ENCODE measurements around the gene RGL1. TPM values are rescaled to one million over a fixed set of nuclear protein-coding genes. Genes with fewer than 3 reads are reported as not detected.

Gene RGL1
- total and polyA plus RNA-seq, 2 donors, result 15.7 to 69.4 TPM

- no peak overlapping the region for H3K27ac ChIP-seq (ENCODE audit: low read depth)
- WGBS, result 100% methylated on average over 1 of the region's 1 CpG
- no peak for DNase-seq (ENCODE audit: extremely low spot score)
- no peaks in the 10 kb centered on the region for H3K36me3 ChIP-seq (ENCODE audit: insufficient read depth)
- H3K4me3 ChIP-seq (ENCODE audit: low read depth, low read length), result no peak overlapping the region
- H3K4me1 ChIP-seq (ENCODE audit: insufficient read depth), result peaks cover 5% of the 10 kb centered on the region
Observed at GRCh38 chr1:183819059-183819458, 14.1 kb downstream of the RGL1 start.

DNA sequence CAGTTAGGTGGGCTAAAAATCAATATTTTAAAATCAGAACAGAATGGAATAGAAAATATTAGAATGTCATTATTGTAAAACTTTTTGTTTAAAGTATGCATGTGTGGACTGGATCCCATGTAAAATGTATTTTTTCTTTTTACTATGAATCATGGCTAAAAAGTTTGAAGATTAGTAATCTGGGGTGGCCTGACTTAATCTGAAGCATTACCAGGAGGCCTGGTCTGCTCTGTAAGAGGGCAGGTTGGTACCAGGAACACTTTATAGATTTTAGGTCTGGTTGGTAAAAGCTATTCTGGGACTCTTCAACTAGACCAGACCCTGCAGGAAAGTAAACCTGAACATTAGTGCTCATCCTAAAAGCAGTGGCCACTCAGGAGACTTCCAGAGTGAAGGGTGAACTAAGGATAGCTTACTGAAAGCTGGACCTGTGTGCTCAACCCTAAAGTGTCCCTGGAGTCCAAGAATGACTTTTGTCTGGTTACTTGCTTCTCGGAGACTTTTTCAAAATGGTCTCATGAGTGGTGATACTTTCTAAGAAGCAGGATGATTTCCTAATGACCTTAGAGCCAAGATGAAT is 16.5 kb downstream of the RGL1 start:
- 38% methylated on average over 1 of the region's 1 CpG for WGBS
- Histone ChIP-seq H3K36me3 (ENCODE audit: insufficient read depth) (no peaks in the 10 kb centered on the region), H3K4me1 (ENCODE audit: insufficient read depth) (peaks cover 4% of the 10 kb centered on the region), H3K27ac (ENCODE audit: low read depth) (peak overlapping the region; percentile 50), H3K4me3 (ENCODE audit: low read depth, low read length) (no peak overlapping the region)
- no peak for DNase-seq (ENCODE audit: extremely low spot score)

GRCh38 chr1:183821889-183822611 is 17.1 kb downstream of the RGL1 start:
- no peak overlapping the region for H3K27ac ChIP-seq (ENCODE audit: low read depth)
- no peak for DNase-seq (ENCODE audit: extremely low spot score)

DNA sequence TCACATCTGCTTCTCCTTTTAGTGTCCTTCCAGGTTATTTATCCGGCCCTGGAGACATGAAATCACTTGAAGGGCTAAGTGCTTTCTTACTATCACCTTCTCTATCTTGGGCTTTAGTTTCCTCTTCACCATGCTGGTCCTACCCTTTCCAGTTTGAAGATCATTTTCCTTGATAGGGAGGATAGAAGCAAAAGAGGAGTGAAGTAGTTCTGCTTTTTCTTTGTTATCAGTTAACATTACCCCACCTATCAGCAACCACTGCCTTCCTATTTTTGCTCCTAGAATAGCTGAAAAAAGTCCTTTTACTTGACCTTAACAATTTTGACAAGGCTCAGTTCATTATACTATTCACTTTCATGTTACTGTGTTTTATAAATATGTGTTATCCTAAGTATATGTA is 19.4 kb downstream of the RGL1 start:
- WGBS, result 86% methylated on average over 1 of the region's 1 CpG
- no peak overlapping the region for H3K27ac ChIP-seq (ENCODE audit: low read depth)
- H3K36me3 ChIP-seq (ENCODE audit: insufficient read depth), result no peaks in the 10 kb centered on the region
- no peak overlapping the region for H3K4me3 ChIP-seq (ENCODE audit: low read depth, low read length)
- H3K4me1 ChIP-seq (ENCODE audit: insufficient read depth), result peaks cover 2% of the 10 kb centered on the region
- no peak for DNase-seq (ENCODE audit: extremely low spot score)

More at GRCh38 chr1:183821889-183822611, 17.1 kb downstream of the RGL1 start:
- Histone ChIP-seq H3K4me3 (ENCODE audit: low read depth, low read length) (no peak overlapping the region), H3K4me1 (ENCODE audit: insufficient read depth) (peaks cover 2% of the 10 kb centered on the region), H3K36me3 (ENCODE audit: insufficient read depth) (no peaks in the 10 kb centered on the region)
- WGBS, result 27% methylated on average over 3 of the region's 3 CpGs

DNA sequence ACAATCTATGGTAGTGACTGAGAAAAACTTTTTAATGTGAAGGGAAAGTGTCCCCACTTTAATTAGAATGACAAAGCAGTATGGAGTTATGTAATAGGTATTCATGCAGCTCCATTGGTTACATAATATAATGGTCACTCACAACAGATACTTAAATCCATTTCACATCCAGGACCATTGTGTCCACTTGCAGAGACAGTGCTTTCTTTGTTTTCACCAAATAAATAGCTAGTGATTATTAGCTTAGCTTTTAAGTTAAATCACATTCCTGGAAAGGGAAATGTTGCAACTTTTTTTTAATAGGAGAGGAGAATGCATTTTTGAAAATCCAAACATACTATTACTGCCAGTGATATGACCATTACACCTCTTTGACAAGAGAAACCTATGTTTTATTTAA is 22.9 kb downstream of the RGL1 start:
- Histone ChIP-seq H3K36me3 (ENCODE audit: insufficient read depth) (no peaks in the 10 kb centered on the region), H3K4me1 (ENCODE audit: insufficient read depth) (no peaks in the 10 kb centered on the region), H3K27ac (ENCODE audit: low read depth) (no peak overlapping the region), H3K4me3 (ENCODE audit: low read depth, low read length) (no peak overlapping the region)
- no peak for DNase-seq (ENCODE audit: extremely low spot score)

DNA sequence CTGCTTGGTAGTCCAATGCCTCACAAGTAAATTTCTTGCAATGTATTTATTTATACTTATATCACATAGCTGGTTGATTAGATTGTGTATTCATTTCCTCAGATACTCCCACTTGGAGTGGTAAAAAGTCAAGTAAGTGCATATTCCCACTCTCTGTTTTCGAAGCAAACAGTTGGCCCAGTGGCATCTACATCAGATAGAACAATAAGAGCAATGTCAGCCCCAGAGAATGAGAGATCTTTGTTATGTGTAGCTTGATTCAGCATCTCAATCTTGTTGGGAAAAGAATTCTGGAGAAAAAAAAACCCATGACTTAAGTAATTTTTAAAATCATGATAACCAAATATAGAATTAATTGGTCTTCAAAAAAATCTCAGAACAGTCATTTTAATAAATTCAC is 25.5 kb downstream of the RGL1 start:
- DNase-seq (ENCODE audit: extremely low spot score), result no peak
- H3K27ac ChIP-seq (ENCODE audit: low read depth), result no peak overlapping the region
- 89% methylated on average over 1 of the region's 1 CpG for WGBS
- H3K36me3 ChIP-seq (ENCODE audit: insufficient read depth), result no peaks in the 10 kb centered on the region
- H3K4me1 ChIP-seq (ENCODE audit: insufficient read depth), result no peaks in the 10 kb centered on the region
- H3K4me3 ChIP-seq (ENCODE audit: low read depth, low read length), result no peak overlapping the region

DNA sequence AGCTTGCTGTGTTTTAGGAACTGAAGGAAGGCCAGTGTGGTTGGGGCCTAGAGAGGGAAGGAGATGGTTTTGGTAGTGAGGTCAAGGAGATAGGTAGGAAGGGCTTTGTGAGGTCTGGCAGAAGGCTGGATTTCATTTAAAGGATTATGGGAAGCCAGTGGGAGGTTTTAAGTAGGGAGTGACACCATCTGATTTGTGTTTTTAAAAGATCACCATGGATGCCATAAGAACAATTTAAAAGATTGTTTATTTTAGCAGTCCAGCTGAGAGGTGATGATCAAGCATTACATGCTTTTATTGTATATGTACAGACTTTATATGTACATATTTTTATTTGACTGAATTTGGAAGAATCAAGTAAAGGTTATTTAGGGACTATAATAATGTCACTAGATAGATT is 26.4 kb downstream of the RGL1 start:
- no peaks in the 10 kb centered on the region for H3K4me1 ChIP-seq (ENCODE audit: insufficient read depth)
- no peak overlapping the region for H3K4me3 ChIP-seq (ENCODE audit: low read depth, low read length)
- DNase-seq (ENCODE audit: extremely low spot score), result no peak
- no peaks in the 10 kb centered on the region for H3K36me3 ChIP-seq (ENCODE audit: insufficient read depth)
- H3K27ac ChIP-seq (ENCODE audit: low read depth), result no peak overlapping the region

DNA sequence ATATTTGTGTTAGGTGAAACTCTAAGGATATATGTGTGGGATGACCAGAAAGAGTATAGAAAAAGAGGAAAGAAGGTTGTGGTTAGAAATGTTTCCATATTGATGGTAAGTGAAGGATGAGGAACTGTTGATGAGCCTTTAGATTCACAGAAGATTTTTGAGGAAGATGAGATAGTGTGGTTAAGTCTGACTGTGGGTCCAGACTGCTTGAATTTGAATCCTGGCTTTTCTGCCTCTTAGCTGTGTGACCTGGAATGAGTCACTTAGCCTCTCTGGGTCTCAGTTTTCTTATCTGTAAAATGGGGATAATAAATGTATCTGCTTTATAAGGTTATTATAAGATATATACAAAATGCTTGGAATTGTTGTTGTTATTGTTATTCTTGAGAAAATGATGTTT is 27.5 kb downstream of the RGL1 start:
- no peaks in the 10 kb centered on the region for H3K4me1 ChIP-seq (ENCODE audit: insufficient read depth)

GRCh38 chr1:183834568-183834967 is 29.6 kb downstream of the RGL1 start:
- Histone ChIP-seq H3K36me3 (ENCODE audit: insufficient read depth) (no peaks in the 10 kb centered on the region), H3K27ac (ENCODE audit: low read depth) (no peak overlapping the region), H3K4me3 (ENCODE audit: low read depth, low read length) (no peak overlapping the region), H3K4me1 (ENCODE audit: insufficient read depth) (no peaks in the 10 kb centered on the region)
- WGBS, result 56% methylated on average over 3 of the region's 3 CpGs
- DNase-seq (ENCODE audit: extremely low spot score), result no peak

More for the DNA sequence above, 27.5 kb downstream of the RGL1 start:
- Histone ChIP-seq H3K27ac (ENCODE audit: low read depth) (no peak overlapping the region), H3K36me3 (ENCODE audit: insufficient read depth) (no peaks in the 10 kb centered on the region), H3K4me3 (ENCODE audit: low read depth, low read length) (no peak overlapping the region)
- no peak for DNase-seq (ENCODE audit: extremely low spot score)

- H3K4me3 ChIP-seq (ENCODE audit: low read depth, low read length), result no peak overlapping the region
- no peaks in the 10 kb centered on the region for H3K36me3 ChIP-seq (ENCODE audit: insufficient read depth)
- H3K4me1 ChIP-seq (ENCODE audit: insufficient read depth), result no peaks in the 10 kb centered on the region
- no peak for DNase-seq (ENCODE audit: extremely low spot score)
- no peak overlapping the region for H3K27ac ChIP-seq (ENCODE audit: low read depth)
- WGBS, result 56% methylated on average over 4 of the region's 4 CpGs
Observed at GRCh38 chr1:183836598-183836997, 31.7 kb downstream of the RGL1 start.

DNA sequence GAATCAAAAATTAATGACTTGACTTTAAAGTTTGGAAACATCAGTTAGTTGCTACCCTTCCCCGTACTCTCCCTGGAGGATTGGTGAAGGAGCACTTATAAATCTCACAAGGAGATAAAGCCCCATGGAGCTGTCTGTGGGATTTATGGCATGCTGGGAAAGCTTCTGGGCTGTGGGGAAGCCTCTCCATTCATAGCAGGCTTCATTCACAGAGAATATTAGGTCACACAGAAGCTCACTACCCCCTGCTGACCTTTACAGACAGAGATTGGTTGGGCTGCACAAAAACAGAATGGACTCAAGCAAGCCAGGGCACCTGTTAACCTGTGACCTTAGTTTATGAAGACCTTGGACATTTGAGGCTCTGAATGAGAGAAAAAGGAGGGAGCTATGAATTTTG is 32.1 kb downstream of the RGL1 start:
- Histone ChIP-seq H3K4me3 (ENCODE audit: low read depth, low read length) (no peak overlapping the region), H3K4me1 (ENCODE audit: insufficient read depth) (peaks cover 1% of the 10 kb centered on the region), H3K36me3 (ENCODE audit: insufficient read depth) (no peaks in the 10 kb centered on the region), H3K27ac (ENCODE audit: low read depth) (no peak overlapping the region)
- no peak for DNase-seq (ENCODE audit: extremely low spot score)
- 42% methylated on average over 1 of the region's 1 CpG for WGBS

DNA sequence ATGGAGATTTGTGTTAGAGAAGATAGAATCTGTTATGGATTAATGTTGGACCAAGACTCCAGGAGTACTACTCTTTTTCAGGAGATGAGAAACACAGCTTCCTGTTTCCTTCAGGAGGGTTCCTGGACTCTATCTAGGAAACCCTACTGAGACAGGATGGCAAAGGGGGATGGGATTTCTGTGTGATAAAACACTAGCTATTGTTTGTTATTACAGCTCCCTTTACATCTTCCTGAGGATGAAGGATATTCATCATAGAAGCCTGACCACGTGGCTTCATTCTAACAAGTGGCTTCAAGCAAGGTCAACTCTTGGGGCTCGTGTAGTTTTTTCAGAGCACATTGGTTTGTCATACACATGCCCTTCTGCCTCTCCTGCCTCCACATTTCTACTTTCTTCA is 33.3 kb downstream of the RGL1 start:
- Histone ChIP-seq H3K4me3 (ENCODE audit: low read depth, low read length) (no peak overlapping the region), H3K4me1 (ENCODE audit: insufficient read depth) (peaks cover 1% of the 10 kb centered on the region), H3K27ac (ENCODE audit: low read depth) (no peak overlapping the region), H3K36me3 (ENCODE audit: insufficient read depth) (no peaks in the 10 kb centered on the region)
- DNase-seq (ENCODE audit: extremely low spot score), result no peak
- 67% methylated on average over 2 of the region's 2 CpGs for WGBS

DNA sequence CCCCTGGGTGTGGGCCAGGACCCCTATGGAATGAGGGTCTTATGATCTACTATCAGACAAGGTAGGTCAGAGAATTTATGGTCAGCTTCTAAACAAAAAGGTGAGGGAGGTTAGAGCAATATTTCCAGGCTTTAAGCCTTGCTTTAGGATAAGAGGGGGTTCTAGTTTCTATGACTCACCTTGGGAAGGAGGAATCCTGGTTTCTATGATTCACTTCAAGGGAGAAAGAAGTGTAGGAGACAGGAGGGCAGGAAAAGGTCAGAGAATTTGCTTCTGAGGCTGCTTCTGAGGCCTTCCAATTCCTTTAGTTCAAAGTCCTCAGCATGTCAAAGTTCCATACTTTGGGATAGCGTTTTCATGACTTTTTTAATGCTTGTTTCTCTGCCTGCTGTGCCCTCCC is 35.2 kb downstream of the RGL1 start:
- peaks cover 1% of the 10 kb centered on the region for H3K4me1 ChIP-seq (ENCODE audit: insufficient read depth)
- no peaks in the 10 kb centered on the region for H3K36me3 ChIP-seq (ENCODE audit: insufficient read depth)
- no peak overlapping the region for H3K4me3 ChIP-seq (ENCODE audit: low read depth, low read length)
- 95% methylated on average over 1 of the region's 1 CpG for WGBS
- no peak for DNase-seq (ENCODE audit: extremely low spot score)
- no peak overlapping the region for H3K27ac ChIP-seq (ENCODE audit: low read depth)

DNA sequence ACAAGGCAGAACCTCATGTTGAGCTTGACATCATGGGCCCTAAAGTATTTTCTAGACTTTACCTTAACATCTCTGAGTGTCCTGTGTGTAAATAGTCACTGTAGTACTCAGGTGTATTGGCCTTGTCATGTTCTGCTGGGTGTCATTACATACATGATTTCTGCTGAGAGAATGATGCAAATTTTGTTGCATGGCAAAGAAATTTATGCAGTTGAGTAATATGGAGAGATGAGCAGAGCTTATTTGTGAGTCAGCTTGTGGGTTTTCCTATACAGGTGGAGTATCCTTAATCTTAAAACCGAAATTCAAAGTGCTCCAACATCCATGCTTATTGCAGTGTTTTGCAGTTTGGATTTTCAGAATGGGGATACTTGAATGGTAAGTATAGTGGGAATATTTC is 36.6 kb downstream of the RGL1 start:
- Histone ChIP-seq H3K27ac (ENCODE audit: low read depth) (no peak overlapping the region), H3K4me1 (ENCODE audit: insufficient read depth) (peaks cover 1% of the 10 kb centered on the region), H3K4me3 (ENCODE audit: low read depth, low read length) (no peak overlapping the region), H3K36me3 (ENCODE audit: insufficient read depth) (no peaks in the 10 kb centered on the region)
- 0% methylated on average over 1 of the region's 1 CpG for WGBS
- DNase-seq (ENCODE audit: extremely low spot score), result no peak

Data from urinary bladder (tissue), 4 donors.